Gastrocnemius medialis (tissue), 4 donors: ENCODE measurements around the gene FAM151B. TPM values are rescaled to one million over a fixed set of nuclear protein-coding genes. Genes with fewer than 3 reads are reported as not detected.

Source experiments
- ATAC-seq, 2 donors: fragments of 150-250 bp; one replicate each; pipeline ENCODE4 v1.9.1; 2016
- DNase-seq, 2 donors: peaks; one replicate each; pipeline ENCODE4 v3.0.0-alpha.2; 2019
- H3K27ac ChIP-seq, 4 donors: fragments of 200-600 bp; sonication (generic); 1 replicate in 1 of 4; 2 replicates in 3 of 4; pipeline ENCODE4 v1.5.1; 2016 to 2018; ENCODE audit warnings: mild to moderate bottlenecking in 2 of 4, moderate library complexity in 1 of 4
- H3K27me3 ChIP-seq, 3 donors: fragments of 200-600 bp; sonication (generic) in 2 of 3; 1 replicate in 1 of 3; 2 replicates in 2 of 3; pipeline versions ENCODE4 v1.5.1 to v1.6.0; 2016 to 2019; ENCODE audit warnings: mild to moderate bottlenecking in 1 of 3, moderate library complexity in 1 of 3
- H3K36me3 ChIP-seq, 2 donors: fragments of 200-600 bp; sonication (generic) in 1 of 2; one replicate each; pipeline ENCODE4 v1.5.1; 2017 to 2018
- H3K4me1 ChIP-seq, 2 donors: fragments of 200-600 bp; sonication (generic) in 1 of 2; one replicate each; pipeline ENCODE4 v1.5.1; 2016 to 2017; ENCODE audit warnings: mild to moderate bottlenecking in 2 of 2
- H3K4me3 ChIP-seq, 4 donors: fragments of 200-600 bp; sonication (generic) in 3 of 4; 1 replicate in 1 of 4; 2 replicates in 3 of 4; pipeline ENCODE4 v1.5.1; 2016 to 2019; ENCODE audit warnings: mild to moderate bottlenecking in 2 of 4
- H3K9me3 ChIP-seq, 3 donors: fragments of 200-600 bp; sonication (generic) in 2 of 3; 1 replicate in 1 of 3; 2 replicates in 2 of 3; pipeline ENCODE4 v1.5.1; 2016 to 2019
- CTCF ChIP-seq, 5 experiments: fragments of 450-650 bp in 3 of 5; fragments of 200-600 bp in 2 of 5; sonication (generic) in 2 of 5; IDR thresholded peaks in 4 of 5; conservative IDR thresholded peaks in 1 of 5; 1 replicate in 4 of 5; 2 replicates in 1 of 5; pipeline ENCODE4 v1.5.1; 2016 to 2019; ENCODE audit warnings: antibody characterized with exemption in 5 of 5, mild to moderate bottlenecking in 3 of 5, moderate library complexity in 3 of 5
- POLR2A ChIP-seq, 2 donors: fragments of 450-650 bp; IDR thresholded peaks; one replicate each; pipeline ENCODE4 v1.6.1; 2017; ENCODE audit warnings: antibody characterized with exemption in 2 of 2, mild to moderate bottlenecking in 2 of 2, moderate library complexity in 2 of 2
- in situ Hi-C, 4 donors: fragments of 200-750 bp; cut with MboI; loops; one replicate each; pipeline versions ENCODE4 v1.15.0 to v1.8.0; 2017; ENCODE audit warnings: low sequenced_read_pairs in 4 of 4
- intact Hi-C: fragments of 100-400 bp; cut with DNase I; formaldehyde crosslinking; loops from one replicate; pipeline ENCODE4 v1.15.1; 2023; ENCODE audit warnings: low total_unique reads
- total RNA-seq, 4 donors: library from RNA; depleted of rRNA; stranded (reverse); fragments of >200 nt; gene quantifications; one replicate each; pipeline versions ENCODE4 v1.1.0 to v1.2.3, GENCODE V29; 2016

Gene FAM151B
- total RNA-seq, 4 donors from 2014 or later: 0.18 to 1.6 (median 1.1) TPM

GRCh38 chr5:80482578-80482977 lies 5.3 kb upstream of the FAM151B start:
- no peak for TF ChIP-seq POLR2A (IDR thresholded peaks at IDR 0.05)
- TF ChIP-seq CTCF (IDR thresholded peaks at IDR 0.05 in 4 of 5, conservative IDR thresholded peaks at IDR 0.05 in 1 of 5): no peak
- Histone ChIP-seq H3K9me3 (peaks cover 0 to 5% (median 0%) of the 10 kb centered on the region in 3 donors), H3K36me3 (peaks cover 0 to 1% of the 10 kb centered on the region in 2 donors), H3K27me3 (no peaks in the 10 kb centered on the region), H3K4me1 (no peaks in the 10 kb centered on the region), H3K4me3 (no peak overlapping the region), H3K27ac (no peak overlapping the region)
- intact Hi-C loops (loop anchor here (10.0 kb wide), 1 partner anchor 712 kb away; no protein-coding TSS in a partner anchor), in situ Hi-C loops (loop anchor here in 1 of 4 donors (25.0 kb wide), 1 partner anchor 180 kb away; the partner anchor contains the start of genes DHFR and MSH3)
- DNase-seq (no peak), ATAC-seq (no peak)

- in situ Hi-C loops (loop anchor here in 1 of 4 donors (25.0 kb wide), 1 partner anchor 179 kb away; the partner anchor contains the start of genes DHFR and MSH3), intact Hi-C loops (loop anchor here (10.0 kb wide), 1 partner anchor 711 kb away; no protein-coding TSS in a partner anchor)
- Histone ChIP-seq H3K4me3 (no peak overlapping the region), H3K27me3 (no peaks in the 10 kb centered on the region), H3K9me3 (peaks cover 0 to 5% (median 0%) of the 10 kb centered on the region in 3 donors), H3K36me3 (no peaks in the 10 kb centered on the region), H3K27ac (no peak overlapping the region), H3K4me1 (no peaks in the 10 kb centered on the region)
- ATAC-seq (no peak), DNase-seq (no peak)
- TF ChIP-seq CTCF (IDR thresholded peaks at IDR 0.05 in 4 of 5, conservative IDR thresholded peaks at IDR 0.05 in 1 of 5) (no peak), POLR2A (IDR thresholded peaks at IDR 0.05) (no peak)
These were observed 4.2 kb upstream of the FAM151B start for GRCh38 chr5:80483636-80484232.

- DNase-seq: peak in 1 of 2 donors; percentile 11
- intact Hi-C loops (loop anchor here (5.0 to 10.0 kb wide), 3 partner anchors 80 to 707 kb away; partner anchors contain the start of gene ZFYVE16), in situ Hi-C loops (loop anchor here in 1 of 4 donors (25.0 kb wide), 1 partner anchor 175 kb away; the partner anchor contains the start of genes DHFR and MSH3)
- Histone ChIP-seq H3K27ac (peak overlapping the region; percentile 46 to 76 (median 70)), H3K36me3 (no peaks in the 10 kb centered on the region), H3K4me3 (peak overlapping the region; percentile 66 to 98 (median 78)), H3K4me1 (no peaks in the 10 kb centered on the region), H3K9me3 (peaks cover 0 to 5% (median 0%) of the 10 kb centered on the region in 3 donors), H3K27me3 (no peaks in the 10 kb centered on the region)
- no peak for ATAC-seq
- TF ChIP-seq CTCF (IDR thresholded peaks at IDR 0.05 in 4 of 5, conservative IDR thresholded peaks at IDR 0.05 in 1 of 5) (no peak), POLR2A (IDR thresholded peaks at IDR 0.05) (no peak)
These were observed 464 bp upstream of the FAM151B start for GRCh38 chr5:80487444-80487828.

- no peaks in the 10 kb centered on the region for H3K4me1 ChIP-seq
- no peaks in the 10 kb centered on the region for H3K27me3 ChIP-seq
- H3K36me3 ChIP-seq: no peaks in the 10 kb centered on the region
- H3K9me3 ChIP-seq: no peaks in the 10 kb centered on the region
- no peak overlapping the region for H3K27ac ChIP-seq
- intact Hi-C loops: no loop called here
- ATAC-seq (no peak), DNase-seq (no peak)
- TF ChIP-seq CTCF (IDR thresholded peaks at IDR 0.05 in 4 of 5, conservative IDR thresholded peaks at IDR 0.05 in 1 of 5) (no peak), POLR2A (IDR thresholded peaks at IDR 0.05) (no peak)
- in situ Hi-C loops: loop anchor here in 1 of 4 donors (25.0 kb wide), 1 partner anchor 171 kb away; the partner anchor contains the start of genes DHFR and MSH3
- H3K4me3 ChIP-seq: no peak overlapping the region
These were observed 3.4 kb downstream of the FAM151B start for GRCh38 chr5:80491296-80491695.
